ENCODE results near the gene ATXN10. TPM values are rescaled to one million over a fixed set of nuclear protein-coding genes. Genes with fewer than 3 reads are reported as not detected.

Gene ATXN10
- total RNA-seq, 1 experiment from 2014 or later: 323 TPM

GRCh38 chr22:45886540-45886939, 214.9 kb downstream of the ATXN10 start:
- in situ Hi-C loops (cut with HindIII; ENCODE audit: low pct_unique_long_range_greater_than_20kb, low sequenced_read_pairs): no loop called here
- no peak for DNase-seq (ENCODE audit: low read depth)

- DNase-seq (ENCODE audit: low read depth): peak; percentile 34
- in situ Hi-C loops (cut with HindIII; ENCODE audit: low pct_unique_long_range_greater_than_20kb, low sequenced_read_pairs): no loop called here
Observed at GRCh38 chr22:45887202-45888131, 215.8 kb downstream of the ATXN10 start.

- in situ Hi-C loops (cut with HindIII; ENCODE audit: low pct_unique_long_range_greater_than_20kb, low sequenced_read_pairs): no loop called here
- DNase-seq (ENCODE audit: low read depth): no peak
Observed at GRCh38 chr22:45888221-45889092, 216.8 kb downstream of the ATXN10 start.

DNA sequence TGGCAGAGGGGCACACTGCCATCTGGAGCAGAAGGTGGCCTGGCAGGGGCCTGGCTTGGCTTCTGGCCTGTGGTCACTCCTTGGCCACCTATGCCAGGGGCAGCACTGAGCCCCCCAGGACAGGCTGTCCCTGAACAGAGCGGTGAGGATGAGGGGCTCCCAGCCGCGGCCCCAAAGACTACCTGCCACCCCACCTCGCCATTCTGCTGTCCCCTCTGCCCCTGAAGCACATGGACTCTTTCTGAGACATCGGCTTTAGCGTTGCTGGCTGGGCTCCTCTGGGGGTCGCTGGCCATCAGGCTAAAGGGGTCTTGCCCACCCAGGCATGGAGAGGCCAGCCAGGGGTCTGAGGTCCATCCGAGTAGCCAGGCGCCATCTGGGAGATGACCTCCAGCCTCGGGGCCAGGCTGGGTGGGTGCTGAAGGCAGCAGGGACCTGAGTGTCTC, 217.5 kb downstream of the ATXN10 start:
- no peak for DNase-seq (ENCODE audit: low read depth)
- in situ Hi-C loops (cut with HindIII; ENCODE audit: low pct_unique_long_range_greater_than_20kb, low sequenced_read_pairs): no loop called here

- no peak for DNase-seq (ENCODE audit: low read depth)
- in situ Hi-C loops (cut with HindIII; ENCODE audit: low pct_unique_long_range_greater_than_20kb, low sequenced_read_pairs): no loop called here
Observed at GRCh38 chr22:45889539-45890350, 218.1 kb downstream of the ATXN10 start.

DNA sequence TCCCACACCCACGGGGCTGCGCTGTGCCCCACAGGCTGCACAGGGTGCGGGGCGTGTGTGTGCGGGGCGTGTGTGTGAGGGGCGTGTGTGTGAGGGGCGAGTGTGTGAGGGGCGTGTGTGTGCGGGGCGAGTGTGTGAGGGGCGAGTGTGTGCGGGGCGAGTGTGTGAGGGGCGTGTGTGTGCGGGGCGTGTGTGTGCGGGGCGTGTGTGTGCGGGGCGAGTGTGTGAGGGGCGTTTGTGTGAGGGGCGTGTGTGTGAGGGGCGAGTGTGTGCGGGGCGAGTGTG, 218.7 kb downstream of the ATXN10 start:
- DNase-seq (ENCODE audit: low read depth): no peak
- in situ Hi-C loops (cut with HindIII; ENCODE audit: low pct_unique_long_range_greater_than_20kb, low sequenced_read_pairs): no loop called here

- in situ Hi-C loops (cut with HindIII; ENCODE audit: low pct_unique_long_range_greater_than_20kb, low sequenced_read_pairs): no loop called here
- no peak for DNase-seq (ENCODE audit: low read depth)
Observed at GRCh38 chr22:45891021-45891421, 219.4 kb downstream of the ATXN10 start.

DNA sequence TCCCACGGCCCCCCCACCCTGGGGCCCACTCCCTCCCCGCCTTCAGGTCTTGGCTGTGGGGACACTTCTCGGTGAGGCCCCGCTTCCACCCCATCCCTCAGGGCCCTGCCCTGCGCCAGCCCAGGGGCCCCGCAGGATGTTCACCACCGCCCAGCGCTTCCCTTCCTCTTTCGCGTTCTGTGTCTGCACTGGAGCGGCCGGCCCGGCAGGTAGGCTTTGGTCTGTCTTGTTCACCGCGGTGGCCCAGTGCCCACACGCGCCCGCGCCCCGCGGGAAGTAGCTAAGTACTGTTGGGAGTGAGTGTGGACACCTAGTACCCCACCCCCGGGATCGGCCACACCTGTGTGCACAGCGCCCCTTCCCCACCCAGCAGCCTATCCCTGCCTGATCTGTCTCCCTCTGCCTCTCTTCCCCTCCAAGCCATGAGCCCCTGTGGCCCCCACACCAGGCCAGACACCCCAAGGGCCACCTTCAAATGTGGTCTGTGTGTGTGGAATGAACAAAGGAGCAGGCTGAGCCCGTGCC, 219.9 kb downstream of the ATXN10 start:
- in situ Hi-C loops (cut with HindIII; ENCODE audit: low pct_unique_long_range_greater_than_20kb, low sequenced_read_pairs): no loop called here
- no peak for DNase-seq (ENCODE audit: low read depth)

DNA sequence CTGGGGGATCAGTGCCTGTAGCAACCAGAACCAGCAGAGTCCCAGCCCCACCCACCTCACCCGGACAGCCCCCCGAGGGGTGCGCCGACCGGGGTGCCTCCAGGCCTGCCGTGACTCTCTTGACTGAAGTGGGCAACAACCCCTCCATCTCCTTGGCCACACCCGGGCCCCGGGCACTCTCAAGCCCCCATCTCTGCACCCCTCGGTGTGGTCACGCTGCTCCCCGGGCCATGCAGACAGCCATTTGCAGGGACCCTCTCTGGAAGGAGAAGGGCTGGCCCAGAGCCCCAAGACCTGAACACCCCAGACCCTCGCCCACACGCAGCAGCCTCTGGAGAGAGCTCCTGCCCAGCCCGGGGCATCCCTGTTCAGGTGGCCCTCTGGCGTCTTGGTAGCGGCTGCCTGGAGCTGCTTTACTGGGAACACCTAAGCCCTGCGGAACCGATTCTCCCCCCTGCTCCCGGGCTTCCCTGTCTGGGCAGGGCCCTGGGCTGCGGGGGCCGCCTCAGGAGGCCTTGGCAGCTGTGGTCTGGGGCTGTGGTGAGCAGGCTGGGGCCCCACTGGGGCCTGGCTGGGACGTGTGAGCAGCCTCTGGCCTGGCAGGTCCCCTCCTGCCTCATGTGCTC, 220.5 kb downstream of the ATXN10 start:
- in situ Hi-C loops (cut with HindIII; ENCODE audit: low pct_unique_long_range_greater_than_20kb, low sequenced_read_pairs): no loop called here

DNA sequence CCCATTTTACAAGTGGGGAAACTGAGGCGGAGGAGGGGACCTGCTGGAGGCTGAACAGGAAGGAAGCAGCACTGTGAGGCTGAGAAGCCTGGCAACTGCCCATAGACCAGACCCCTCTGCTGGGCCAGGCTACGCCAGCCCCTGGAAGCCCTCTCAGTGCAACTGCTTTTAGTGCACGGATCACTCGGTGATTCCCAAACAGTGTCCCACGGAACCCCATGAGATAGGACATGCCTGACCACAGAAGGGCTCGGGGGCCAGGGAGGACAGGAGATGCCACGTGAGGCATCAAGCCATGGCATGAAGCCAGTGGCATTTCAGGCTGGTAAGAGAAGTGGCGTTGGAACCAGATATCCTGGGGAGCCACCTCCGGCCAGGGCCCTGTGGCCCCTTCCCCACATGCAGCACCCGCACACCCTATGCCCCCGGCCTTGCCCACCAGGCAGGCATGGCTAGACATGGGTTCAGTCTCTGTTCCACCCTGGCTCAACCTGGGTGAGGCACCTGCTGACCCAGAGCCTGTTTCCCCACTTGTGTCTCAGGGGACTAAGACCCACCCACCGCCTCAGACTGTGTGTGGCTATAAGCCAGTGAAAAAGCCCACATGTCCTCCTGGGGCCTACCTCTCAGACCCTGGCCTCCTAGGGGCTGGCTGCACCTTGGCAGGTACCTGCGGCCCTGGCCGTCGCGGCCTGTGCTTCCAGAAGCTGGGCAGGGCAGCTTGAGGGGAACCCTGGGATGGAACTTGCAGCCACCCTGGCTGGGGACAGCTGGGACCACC, 221.2 kb downstream of the ATXN10 start:
- DNase-seq (ENCODE audit: low read depth): no peak
- in situ Hi-C loops (cut with HindIII; ENCODE audit: low pct_unique_long_range_greater_than_20kb, low sequenced_read_pairs): no loop called here

More for the DNA sequence above, 220.5 kb downstream of the ATXN10 start:
- no peak for DNase-seq (ENCODE audit: low read depth)

GRCh38 chr22:45893516-45893915, 221.9 kb downstream of the ATXN10 start:
- in situ Hi-C loops (cut with HindIII; ENCODE audit: low pct_unique_long_range_greater_than_20kb, low sequenced_read_pairs): no loop called here
- DNase-seq (ENCODE audit: low read depth): no peak

Other genes starting within 250 kb of the ATXN10 start
- gene FBLN1, start 169.0 kb upstream of the ATXN10 start, total RNA-seq (2014; rRNA removed; shearing (Covaris generic); ENCODE audit: low replicate concordance): 67.6 and 85.4 TPM in 2 replicates